Small intestine (tissue), 7 donors: ENCODE results near the gene ANKRD65. TPM values are rescaled to one million over a fixed set of nuclear protein-coding genes. Genes with fewer than 3 reads are reported as not detected.
A peak's percentile ranks its signal among the peaks of the same experiment; 100 is the strongest.
"Not testable (repeated sequence)": the region's sequence is repeated elsewhere in the genome, so short reads cannot be mapped to it uniquely, and the experiment has no call there.

ENCODE experiments used
- DNase-seq, 2 donors: peaks; one replicate each; pipeline versions ENCODE4 v3.0.0 to v3.0.0-alpha.2; 2013
- FAIRE-seq: peaks from 2 replicates; lab custom pipeline; 2012; peaks lifted over from hg19 to GRCh38; lab: Jason Lieb, UNC
- H3K27ac ChIP-seq, 3 donors: one replicate each; pipeline ENCODE4 v1.5.1; 2013; ENCODE audit warnings: low read length in 2 of 3, mild to moderate bottlenecking in 2 of 3, control low read depth in 1 of 3, inconsistent platforms in 1 of 3, low read depth in 1 of 3, moderate library complexity in 1 of 3
- H3K27me3 ChIP-seq, 3 donors: one replicate each; pipeline ENCODE4 v1.6.1; 2013; ENCODE audit warnings: low read length in 3 of 3, inconsistent platforms in 1 of 3; ENCODE audit not compliant: control insufficient read depth in 3 of 3, insufficient read depth in 3 of 3
- H3K36me3 ChIP-seq, 3 donors: one replicate each; pipeline ENCODE4 v1.6.1; 2013; ENCODE audit warnings: low read length in 3 of 3, inconsistent platforms in 1 of 3, low read depth in 1 of 3, mild to moderate bottlenecking in 1 of 3, moderate library complexity in 1 of 3; ENCODE audit not compliant: control insufficient read depth in 3 of 3, insufficient read depth in 2 of 3
- H3K4me1 ChIP-seq, 3 donors: one replicate each; pipeline ENCODE4 v1.6.1; 2013; ENCODE audit warnings: low read length in 2 of 3, inconsistent platforms in 1 of 3, low read depth in 1 of 3, mild to moderate bottlenecking in 1 of 3, moderate library complexity in 1 of 3; ENCODE audit not compliant: control insufficient read depth in 3 of 3, insufficient read depth in 2 of 3
- H3K4me3 ChIP-seq, 3 donors: one replicate each; pipeline ENCODE4 v1.5.1; 2013; ENCODE audit warnings: low read length in 3 of 3, control low read depth in 1 of 3, inconsistent platforms in 1 of 3, low read depth in 1 of 3, mild to moderate bottlenecking in 1 of 3, moderate library complexity in 1 of 3
- H3K9me3 ChIP-seq, 2 donors: one replicate each; pipeline ENCODE4 v1.6.1; 2013; ENCODE audit warnings: low read depth in 1 of 2, low read length in 1 of 2; ENCODE audit not compliant: control insufficient read depth in 2 of 2, insufficient read depth in 1 of 2
- WGBS, 3 donors: extraction: QIAGEN DNeasy Blood & Tissue Kit; methylation state at CpG; one replicate each; pipeline ENCODE4 v1.1.7; 2013; 5-methylcytosine and 5-hydroxymethylcytosine counted together
- polyA plus RNA-seq, 4 donors: library from polyadenylated mRNA; stranded (reverse) in 3 of 4; unstranded in 1 of 4; fragments of 200-250 nt in 3 of 4; fragments of 120-200 nt in 1 of 4; gene quantifications; one replicate each; pipeline versions ENCODE4 v1.2.1 to v1.2.3, GENCODE V29; 2013
- donor health status: healthy with polysubstance abuse.
- donor health status: control.
- donor health status: control.
- donor health status: Bipolar disorder and iron deficiency.
- donor health status: healthy.

The ANKRD65 gene
- polyA plus RNA-seq, 4 donors, result 1.1 to 1.7 (median 1.5) TPM

DNA sequence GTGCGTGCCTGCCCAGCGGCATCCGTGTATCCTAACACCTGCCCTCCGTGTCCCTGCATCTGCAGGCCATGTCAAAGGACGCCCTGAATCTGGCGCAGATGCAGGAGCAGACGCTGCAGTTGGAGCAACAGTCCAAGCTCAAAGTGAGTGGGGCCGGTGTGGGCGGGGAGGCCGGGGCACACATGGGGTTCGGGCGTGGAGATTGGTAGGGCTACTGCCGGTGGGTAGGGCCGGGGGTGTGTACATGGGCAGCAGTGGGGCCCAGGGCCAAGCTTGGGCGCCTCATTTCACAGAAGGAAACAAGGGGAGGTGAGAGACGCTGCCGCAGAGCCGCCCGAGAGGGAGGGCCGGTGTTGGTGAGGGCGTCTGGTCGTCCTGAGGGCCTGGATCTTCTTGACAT, 29.5 kb upstream of the ANKRD65 start:
- H3K9me3 ChIP-seq, H3K27me3 ChIP-seq, FAIRE-seq, H3K4me1 ChIP-seq, H3K4me3 ChIP-seq, H3K36me3 ChIP-seq, H3K27ac ChIP-seq, DNase-seq: not testable (repeated sequence)
- 70 to 83% (median 73%) methylated on average over 21 to 22 of the region's 22 CpGs for WGBS, 3 donors

DNA sequence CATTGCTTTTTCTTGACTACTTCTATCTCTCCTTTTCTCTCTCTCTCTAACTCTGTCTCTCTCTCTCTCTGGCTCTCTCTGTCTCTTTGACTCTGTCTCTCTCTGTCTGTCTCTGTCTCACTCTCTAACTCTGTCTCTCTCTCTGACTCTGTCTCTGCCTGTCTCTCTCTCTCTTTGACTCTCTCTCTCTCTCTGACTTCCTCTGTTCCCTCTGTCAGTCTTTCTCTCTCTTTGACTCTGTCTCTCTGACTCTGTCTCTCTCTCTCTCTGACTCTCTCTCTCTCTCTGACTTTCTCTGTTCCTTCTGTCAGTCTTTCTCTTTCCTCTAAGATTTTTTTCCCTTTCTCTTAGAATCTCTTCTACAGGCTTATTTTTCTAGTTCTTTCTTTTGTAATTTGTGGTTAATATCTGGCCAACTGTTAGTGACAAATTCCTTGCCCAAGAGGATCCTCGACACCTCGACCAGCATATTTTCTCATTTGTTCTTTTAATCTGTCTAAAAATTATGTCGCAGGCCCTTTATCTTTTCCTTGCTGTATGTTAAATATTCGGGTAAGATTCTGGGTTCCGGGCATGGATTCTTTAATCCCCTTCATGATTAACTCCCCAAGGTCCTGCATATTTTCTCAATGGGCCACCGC, 28.1 kb upstream of the ANKRD65 start, which contains the start of gene ATAD3C:
ATAD3C (plus strand) TSS at position 591 of the 641 bp plus-strand sequence. CDS start 995 bp downstream, outside the sequence.
- H3K27me3 ChIP-seq, result peaks cover 0 to 2% (median 0%) of the 10 kb centered on the region in 3 donors
- 85 to 91% (median 85%) methylated on average over 6 of the region's 6 CpGs for WGBS, 3 donors
- H3K36me3 ChIP-seq, result no peaks in the 10 kb centered on the region
- H3K9me3 ChIP-seq, result no peaks in the 10 kb centered on the region
- DNase-seq (no peak), FAIRE-seq (no peak)
- no peak within 1 kb of the TSS for H3K4me3 ChIP-seq
- H3K27ac ChIP-seq, result no peak within 1 kb of the TSS
- H3K4me1 ChIP-seq, result no peaks in the 10 kb centered on the region

DNA sequence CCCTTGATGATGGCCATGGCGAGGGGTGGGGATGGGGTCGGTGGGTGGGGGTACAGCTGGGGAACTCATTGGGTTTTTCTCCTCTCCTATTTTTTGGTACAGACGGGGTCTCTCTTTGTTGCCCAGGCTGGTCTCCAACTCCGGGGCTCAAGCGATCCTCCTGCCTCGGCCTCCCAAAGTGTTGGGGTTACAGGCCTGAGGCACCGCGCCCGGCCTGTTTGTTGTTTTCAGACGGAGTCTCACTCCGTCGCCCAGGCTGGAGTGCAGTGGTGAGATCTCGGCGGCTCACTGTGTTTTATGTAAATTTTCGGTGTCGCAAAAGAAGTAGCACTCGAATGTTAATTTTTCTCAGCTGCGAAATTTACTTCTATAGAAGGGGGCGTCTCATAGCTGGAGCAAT, 25.6 kb upstream of the ANKRD65 start:
- not testable (repeated sequence) for H3K27ac ChIP-seq, DNase-seq, H3K4me1 ChIP-seq, H3K27me3 ChIP-seq, H3K36me3 ChIP-seq, FAIRE-seq, H3K4me3 ChIP-seq, H3K9me3 ChIP-seq
- WGBS, 3 donors, result 93 to 95% (median 95%) methylated on average over 18 to 19 of the region's 19 CpGs

DNA sequence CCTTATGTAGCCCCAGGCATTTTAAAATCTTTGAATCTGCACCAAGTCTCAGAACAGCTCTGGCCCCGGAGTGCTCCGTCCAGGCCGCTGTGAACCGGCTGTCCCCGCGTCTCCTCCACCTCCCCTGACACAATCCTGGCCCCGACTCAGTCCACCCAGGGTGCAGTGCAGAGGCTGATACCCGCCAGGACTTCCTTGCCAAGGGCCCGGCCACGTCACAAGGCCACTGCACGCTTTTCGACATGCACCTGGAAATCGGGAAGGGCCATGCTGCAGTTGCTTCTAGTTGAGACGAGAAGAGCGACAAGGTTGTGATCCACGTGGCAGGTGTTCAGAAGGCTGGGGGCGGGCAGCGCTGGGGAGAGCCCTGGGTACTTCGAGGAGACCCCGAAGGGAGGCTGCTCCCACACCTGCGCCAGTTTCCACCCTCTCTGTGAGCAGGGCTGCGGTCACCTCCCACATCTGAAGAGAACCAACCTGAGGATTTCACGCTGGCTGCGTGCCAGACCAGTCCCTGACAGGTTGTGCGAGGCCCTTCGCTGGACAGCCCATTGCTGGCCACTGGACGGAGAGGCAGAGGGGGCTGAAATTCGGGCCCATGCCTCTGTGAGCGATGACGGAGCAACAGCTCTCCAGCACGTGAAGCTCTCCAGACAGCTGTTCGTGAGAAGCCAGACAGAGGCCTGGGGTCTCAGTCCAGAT, 21.1 kb upstream of the ANKRD65 start:
- Histone ChIP-seq H3K27me3 (no peaks in the 10 kb centered on the region), H3K4me3 (no peak overlapping the region), H3K4me1 (peaks cover 0 to 33% (median 0%) of the 10 kb centered on the region in 3 donors), H3K27ac (no peak overlapping the region), H3K36me3 (peaks cover 0 to 41% (median 0%) of the 10 kb centered on the region in 3 donors), H3K9me3 (no peaks in the 10 kb centered on the region)
- WGBS, 3 donors, result 86 to 89% (median 89%) methylated on average over 32 of the region's 32 CpGs
- no peak for FAIRE-seq
- DNase-seq, result peak in 1 of 2 donors; percentile 6

DNA sequence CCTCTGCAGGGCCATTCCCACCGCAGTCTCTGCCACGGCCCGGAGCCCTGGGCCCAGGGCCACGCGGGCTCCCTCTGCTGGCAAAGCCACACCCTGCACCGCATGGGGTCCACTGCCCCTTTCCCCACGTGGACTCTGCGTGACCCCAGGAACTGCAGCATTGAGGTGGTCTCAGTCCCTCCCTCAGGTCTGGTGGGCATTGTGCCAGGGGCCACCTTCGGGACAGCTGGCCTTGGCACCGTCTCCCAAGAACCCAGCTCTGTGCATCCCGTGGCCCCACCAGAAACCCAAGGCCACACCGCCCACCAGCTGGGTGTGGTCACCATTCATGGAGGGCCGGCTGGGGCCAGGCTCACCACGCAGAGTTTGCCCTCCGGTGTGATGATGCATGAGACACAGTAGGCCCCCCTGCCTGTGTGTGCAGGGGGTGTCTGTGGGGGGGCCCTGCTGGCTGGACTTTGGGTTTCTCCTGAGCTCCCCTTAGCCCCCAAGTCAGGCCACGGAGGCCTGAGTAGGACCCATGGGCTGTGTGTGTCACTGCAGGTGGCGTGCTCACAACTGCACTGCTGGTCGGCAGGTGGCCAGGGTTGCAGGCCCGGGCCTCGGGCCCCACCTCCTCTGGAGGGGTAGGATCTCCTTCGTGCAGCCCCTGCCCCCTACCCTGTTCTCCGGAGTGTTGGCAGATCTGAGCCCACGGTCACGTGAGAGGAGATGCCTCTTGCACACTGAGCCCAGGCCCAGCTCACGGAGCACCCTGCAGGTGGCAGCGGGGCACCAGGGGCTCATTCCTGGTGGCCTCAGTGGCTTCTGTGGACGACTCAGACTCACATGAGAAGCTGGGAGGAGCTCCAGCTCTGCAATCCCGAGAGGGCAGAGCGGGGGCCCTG, 20.2 kb upstream of the ANKRD65 start:
- 18 to 35% (median 22%) methylated on average over 29 of the region's 29 CpGs for WGBS, 3 donors
- no peaks in the 10 kb centered on the region for H3K9me3 ChIP-seq
- H3K27ac ChIP-seq, result no peak overlapping the region
- no peak overlapping the region for H3K4me3 ChIP-seq
- H3K4me1 ChIP-seq, result peaks cover 0 to 42% (median 0%) of the 10 kb centered on the region in 3 donors
- H3K27me3 ChIP-seq, result no peaks in the 10 kb centered on the region
- H3K36me3 ChIP-seq, result peaks cover 0 to 47% (median 0%) of the 10 kb centered on the region in 3 donors
- DNase-seq, result peak; percentile 45 to 73
- no peak for FAIRE-seq

DNA sequence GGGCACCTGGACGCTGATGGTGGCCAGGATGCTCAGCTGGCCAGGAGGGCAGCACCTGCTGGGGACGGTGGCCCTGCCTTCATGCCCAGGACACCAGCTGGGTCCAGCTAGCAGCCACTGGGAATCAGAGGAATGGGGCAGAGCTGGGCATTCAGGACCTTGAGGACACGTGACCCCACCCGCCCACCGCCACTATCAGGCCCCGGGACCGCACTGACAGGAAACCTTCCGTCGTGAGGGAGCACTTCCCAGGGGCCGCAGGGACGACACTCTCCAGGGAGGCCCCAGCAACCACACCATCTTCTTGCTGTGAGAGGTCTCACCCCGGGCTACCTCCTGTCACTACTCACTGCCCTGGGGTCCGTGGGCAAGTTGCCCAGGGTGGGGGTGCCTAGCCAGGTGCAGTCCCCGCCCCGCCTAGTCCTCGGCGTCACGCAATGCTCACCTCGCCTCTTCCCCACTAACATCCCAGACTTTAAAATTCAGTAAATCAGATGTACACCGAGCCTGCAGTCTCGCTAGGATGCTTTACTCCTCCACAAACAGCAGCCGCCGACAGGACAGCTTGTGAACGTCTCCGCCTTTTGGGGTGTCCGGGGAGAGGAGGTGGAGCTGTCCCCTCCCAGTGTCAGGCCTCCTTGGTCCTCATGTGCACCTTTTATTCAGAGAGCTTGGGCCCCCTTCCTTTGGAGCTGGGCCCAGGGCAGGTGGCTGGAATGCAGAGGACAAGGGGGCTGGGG, 19.4 kb upstream of the ANKRD65 start:
- WGBS, 3 donors, result 54 to 73% (median 54%) methylated on average over 24 to 26 of the region's 26 CpGs
- Histone ChIP-seq H3K4me1 (peaks cover 0 to 46% (median 0%) of the 10 kb centered on the region in 3 donors), H3K4me3 (no peak overlapping the region), H3K9me3 (no peaks in the 10 kb centered on the region), H3K36me3 (peaks cover 0 to 47% (median 0%) of the 10 kb centered on the region in 3 donors), H3K27me3 (no peaks in the 10 kb centered on the region), H3K27ac (no peak overlapping the region)
- FAIRE-seq (no peak), DNase-seq (no peak)

DNA sequence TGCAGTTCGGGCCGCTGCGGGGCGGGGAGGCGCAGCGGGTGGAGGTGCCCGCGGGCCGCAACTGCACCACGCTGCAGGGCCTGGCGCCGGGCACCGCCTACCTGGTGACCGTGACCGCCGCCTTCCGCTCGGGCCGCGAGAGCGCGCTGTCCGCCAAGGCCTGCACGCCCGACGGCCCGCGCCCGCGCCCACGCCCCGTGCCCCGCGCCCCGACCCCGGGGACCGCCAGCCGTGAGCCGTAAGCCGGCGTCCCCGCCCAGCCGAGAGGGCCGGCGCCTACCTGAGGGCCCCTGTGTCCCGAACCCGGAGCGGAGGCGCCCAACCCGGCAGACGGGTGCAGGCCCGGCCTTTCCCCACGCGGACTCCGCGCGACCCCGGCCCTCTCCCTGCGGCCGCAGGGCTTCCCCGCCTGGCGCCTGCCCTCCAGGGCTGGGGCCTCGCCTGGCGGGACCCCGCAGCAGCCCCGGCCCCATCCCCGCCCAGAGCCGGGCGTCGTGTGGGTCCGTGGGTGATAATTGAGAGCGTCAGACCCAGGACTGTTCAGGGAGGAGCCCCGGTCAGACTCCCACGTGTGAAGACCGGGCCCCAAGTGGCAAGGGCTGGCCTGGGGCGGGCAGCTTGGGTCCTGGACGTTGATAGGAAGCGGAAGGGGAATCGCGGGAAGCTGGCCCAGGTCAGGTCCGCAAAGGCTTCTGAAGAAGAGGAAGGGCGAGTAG, 18.6 kb upstream of the ANKRD65 start:
- H3K27ac ChIP-seq, result no peak overlapping the region
- H3K4me1 ChIP-seq, result peaks cover 0 to 52% (median 0%) of the 10 kb centered on the region in 3 donors
- H3K36me3 ChIP-seq, result peaks cover 0 to 47% (median 0%) of the 10 kb centered on the region in 3 donors
- no peak overlapping the region for H3K4me3 ChIP-seq
- 87 to 88% (median 88%) methylated on average over 56 to 82 of the region's 82 CpGs for WGBS, 3 donors
- H3K27me3 ChIP-seq, result no peaks in the 10 kb centered on the region
- DNase-seq (no peak), FAIRE-seq (no peak)
- no peaks in the 10 kb centered on the region for H3K9me3 ChIP-seq
